H7 (cell line): ENCODE data around the gene SLC2A8. TPM values are rescaled to one million over a fixed set of nuclear protein-coding genes. Genes with fewer than 3 reads are reported as not detected.

Experiments used
- DNase-seq: peaks from one replicate; pipeline ENCODE4 v3.0.0; 2012
- H3K27me3 ChIP-seq: 2 replicates; pipeline ENCODE4 v1.6.0; 2011; ENCODE audit warnings: mild to moderate bottlenecking, low read length; ENCODE audit not compliant: control insufficient read depth, insufficient read depth
- H3K36me3 ChIP-seq: replicated peaks from 2 replicates; pipeline ENCODE4 v1.5.1; 2011; ENCODE audit warnings: low read length; ENCODE audit not compliant: control insufficient read depth, insufficient read depth
- H3K4me3 ChIP-seq: 2 replicates; pipeline ENCODE4 v1.5.1; 2011; ENCODE audit warnings: low read depth, mild to moderate bottlenecking, control low read depth, low read length, moderate library complexity; ENCODE audit not compliant: insufficient read depth
- total RNA-seq: library from RNA; depleted of rRNA; stranded (reverse); fragments of >200 nt; shearing (Covaris generic); gene quantifications from 2 replicates; pipeline ENCODE4 v1.2.3, GENCODE V29; 2014

SLC2A8 gene
- total RNA-seq, 1 experiment from 2014 or later: 23.3 TPM

DNA sequence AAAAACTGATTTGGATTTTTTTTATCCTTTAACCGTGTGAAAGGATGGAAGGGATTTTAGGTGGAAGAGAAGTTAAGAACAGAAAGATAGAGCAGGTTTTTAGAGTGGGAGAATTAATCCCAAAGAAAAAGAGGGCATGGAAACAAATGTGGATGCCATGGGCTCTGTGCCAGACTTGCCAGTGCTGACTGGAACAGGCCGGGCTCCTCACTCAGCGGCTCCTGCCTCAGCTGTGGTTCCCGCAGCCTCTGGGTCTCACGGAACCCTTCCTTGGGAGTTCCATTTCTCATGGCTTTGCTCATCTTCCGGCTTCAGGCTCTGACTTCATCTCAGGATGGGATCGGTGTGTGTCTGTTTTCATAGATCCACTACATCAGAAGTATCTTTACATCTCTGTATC, 30.4 kb upstream of the SLC2A8 start:
- DNase-seq: no peak
- Histone ChIP-seq H3K27me3 (no peaks in the 10 kb centered on the region), H3K36me3 (no peaks in the 10 kb centered on the region), H3K4me3 (no peak overlapping the region)

DNA sequence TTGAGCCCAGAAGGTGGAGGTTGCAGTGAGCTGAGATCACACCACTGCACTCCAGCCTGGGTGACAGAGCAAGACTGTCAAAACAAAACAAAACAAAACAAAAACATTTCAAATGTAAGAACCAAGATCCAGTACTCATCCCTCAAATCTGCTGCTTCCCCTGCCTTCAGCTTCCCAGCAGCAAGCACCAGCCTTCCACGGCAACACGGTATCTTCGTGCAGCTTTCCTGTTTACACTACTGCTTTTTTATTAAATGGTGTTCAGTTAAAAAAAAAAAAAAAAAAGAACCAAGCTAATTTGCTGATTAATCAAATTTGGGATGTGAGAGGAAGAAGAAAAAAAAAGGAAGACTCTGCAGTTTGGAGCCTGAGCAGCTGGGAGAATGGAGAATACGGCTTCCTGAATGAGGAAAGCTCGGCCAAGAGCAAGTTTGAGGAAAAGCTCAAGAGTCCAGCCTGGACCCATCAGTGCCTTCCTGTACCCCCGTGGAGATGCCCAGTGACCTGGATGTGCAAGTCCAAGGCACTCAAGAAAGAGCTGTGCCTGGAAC, 28.0 kb upstream of the SLC2A8 start:
- Histone ChIP-seq H3K4me3 (no peak overlapping the region), H3K36me3 (no peaks in the 10 kb centered on the region), H3K27me3 (no peaks in the 10 kb centered on the region)
- no peak for DNase-seq

DNA sequence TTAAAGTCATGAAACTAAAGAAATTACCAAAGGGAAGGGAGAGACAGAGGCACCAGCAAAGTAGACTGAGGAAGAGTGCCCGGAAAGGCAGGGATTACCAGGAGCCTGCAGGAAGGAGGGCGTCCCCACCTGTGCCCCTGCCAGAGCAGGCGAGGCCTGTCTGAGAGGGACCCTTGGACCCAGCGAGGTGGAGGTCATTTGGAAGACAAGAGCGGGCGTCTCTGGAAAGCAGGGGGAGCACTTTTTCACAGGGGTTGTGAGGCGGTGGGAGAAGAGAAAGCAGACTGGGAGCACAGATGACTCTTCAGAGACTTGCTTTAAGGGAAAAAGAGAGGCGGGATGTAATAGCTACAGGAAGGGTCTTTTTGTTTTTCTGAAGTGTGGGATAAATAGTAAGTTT, 27.5 kb upstream of the SLC2A8 start:
- peak; percentile 53 for DNase-seq
- no peaks in the 10 kb centered on the region for H3K27me3 ChIP-seq
- no peaks in the 10 kb centered on the region for H3K36me3 ChIP-seq
- H3K4me3 ChIP-seq: no peak overlapping the region

DNA sequence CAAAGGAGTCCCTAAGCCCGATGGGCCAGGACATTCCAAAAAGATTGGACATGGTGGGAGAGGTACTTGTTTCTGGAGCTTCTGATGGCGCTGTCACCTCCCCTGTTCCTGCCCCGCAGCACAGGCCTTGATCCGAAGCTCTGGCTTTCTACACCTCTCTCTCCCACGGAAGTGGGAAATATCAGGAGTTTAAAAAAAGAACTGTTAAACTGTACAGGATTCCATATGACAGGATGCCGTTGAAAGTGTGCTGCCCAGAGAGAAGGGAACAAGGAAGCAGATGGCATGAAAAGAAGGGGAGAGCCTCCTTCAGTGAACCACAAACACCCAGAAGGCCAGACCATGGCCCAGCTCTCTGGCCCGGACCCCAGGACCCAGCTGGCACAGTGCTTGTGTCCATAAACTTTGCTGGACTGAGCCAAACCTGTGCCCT, 26.8 kb upstream of the SLC2A8 start:
- DNase-seq: no peak
- Histone ChIP-seq H3K27me3 (no peaks in the 10 kb centered on the region), H3K36me3 (no peaks in the 10 kb centered on the region), H3K4me3 (no peak overlapping the region)

DNA sequence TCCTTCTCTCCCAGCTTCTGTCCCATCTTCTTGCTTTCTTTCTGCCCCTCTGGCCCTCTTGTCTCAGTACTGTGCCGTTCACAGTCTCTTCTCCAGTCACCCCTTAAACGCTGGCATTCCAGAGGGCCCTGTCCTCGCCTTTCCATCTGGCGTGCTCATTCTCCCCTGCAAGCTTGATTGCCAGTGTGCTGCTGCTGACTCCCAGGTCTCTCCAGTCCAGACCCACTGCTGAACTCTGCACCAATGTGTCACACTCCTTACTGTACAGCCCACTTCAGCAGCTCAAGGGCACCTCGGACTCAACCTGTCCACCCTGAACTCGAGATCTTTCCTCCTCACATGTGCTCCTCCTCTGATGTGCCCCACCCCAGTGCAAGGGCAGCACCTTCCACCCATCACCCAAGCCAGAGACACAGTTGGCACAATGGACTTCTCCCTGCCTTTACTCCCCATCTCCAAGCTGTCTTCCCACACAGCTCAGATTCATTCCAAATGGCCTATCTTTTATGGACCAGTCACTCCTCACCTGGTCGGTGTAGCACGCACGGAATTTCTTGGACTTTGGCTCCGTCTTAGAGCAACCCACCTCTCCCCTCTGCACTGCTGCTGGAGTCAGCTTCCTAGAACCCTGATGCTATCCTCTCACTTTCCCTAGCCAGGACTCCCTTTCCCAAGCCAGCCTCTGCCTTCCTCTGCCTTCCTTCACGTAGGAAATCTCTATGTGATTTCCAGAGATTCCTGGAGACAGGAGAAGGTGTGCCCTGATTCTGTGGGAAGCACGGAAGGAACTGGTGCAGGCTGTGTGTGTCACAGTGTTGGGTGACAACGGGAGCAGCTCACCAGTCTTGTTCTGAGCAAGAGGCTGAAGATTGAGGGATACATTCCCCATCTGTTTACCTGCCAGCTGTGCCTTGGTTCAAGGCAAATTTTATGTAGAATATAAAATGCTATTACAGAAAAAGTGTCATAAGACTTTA, 26.0 kb upstream of the SLC2A8 start:
- DNase-seq: no peak
- Histone ChIP-seq H3K36me3 (no peaks in the 10 kb centered on the region), H3K4me3 (no peak overlapping the region), H3K27me3 (no peaks in the 10 kb centered on the region)

DNA sequence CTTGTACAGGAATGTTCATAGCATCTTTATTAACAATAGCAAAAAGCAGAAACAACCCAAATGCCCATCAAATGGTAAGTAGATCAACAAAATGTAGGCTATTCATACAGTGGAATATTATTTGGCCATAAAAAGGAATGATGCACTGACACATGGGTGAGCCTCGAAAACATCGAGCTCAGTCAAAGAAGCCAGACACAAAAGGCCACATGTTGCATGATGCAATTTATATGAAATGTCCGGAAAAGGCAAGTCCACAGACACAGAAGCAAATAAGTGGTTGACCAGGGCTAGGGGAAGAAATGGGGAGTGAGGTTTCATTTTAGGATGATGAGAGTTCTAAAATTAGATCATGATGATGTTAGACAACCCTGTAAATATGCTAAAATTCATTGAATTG, 16.5 kb upstream of the SLC2A8 start:
- Histone ChIP-seq H3K4me3 (no peak overlapping the region), H3K36me3 (no peaks in the 10 kb centered on the region), H3K27me3 (no peaks in the 10 kb centered on the region)
- no peak for DNase-seq

DNA sequence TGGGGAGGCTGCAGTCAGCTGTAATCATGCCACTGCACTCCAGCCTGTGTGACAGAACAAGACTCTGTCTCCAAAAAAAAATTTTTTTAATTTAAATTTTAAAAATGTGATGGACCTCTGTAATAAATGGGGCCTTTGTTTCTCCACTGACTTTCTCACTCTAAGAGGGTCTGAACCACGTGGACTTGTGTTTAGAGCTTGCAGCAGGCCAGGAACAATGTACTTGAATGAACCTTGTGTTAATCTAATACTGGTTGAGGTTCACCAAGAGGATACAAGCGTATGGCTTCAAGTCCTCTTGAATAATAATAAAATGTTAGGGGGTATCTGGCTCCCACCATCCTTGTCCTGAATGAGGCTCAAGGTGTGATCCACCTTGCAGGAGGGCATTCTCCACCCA, 14.4 kb upstream of the SLC2A8 start:
- no peak overlapping the region for H3K4me3 ChIP-seq
- no peak for DNase-seq
- H3K27me3 ChIP-seq: no peaks in the 10 kb centered on the region
- H3K36me3 ChIP-seq: no peaks in the 10 kb centered on the region

DNA sequence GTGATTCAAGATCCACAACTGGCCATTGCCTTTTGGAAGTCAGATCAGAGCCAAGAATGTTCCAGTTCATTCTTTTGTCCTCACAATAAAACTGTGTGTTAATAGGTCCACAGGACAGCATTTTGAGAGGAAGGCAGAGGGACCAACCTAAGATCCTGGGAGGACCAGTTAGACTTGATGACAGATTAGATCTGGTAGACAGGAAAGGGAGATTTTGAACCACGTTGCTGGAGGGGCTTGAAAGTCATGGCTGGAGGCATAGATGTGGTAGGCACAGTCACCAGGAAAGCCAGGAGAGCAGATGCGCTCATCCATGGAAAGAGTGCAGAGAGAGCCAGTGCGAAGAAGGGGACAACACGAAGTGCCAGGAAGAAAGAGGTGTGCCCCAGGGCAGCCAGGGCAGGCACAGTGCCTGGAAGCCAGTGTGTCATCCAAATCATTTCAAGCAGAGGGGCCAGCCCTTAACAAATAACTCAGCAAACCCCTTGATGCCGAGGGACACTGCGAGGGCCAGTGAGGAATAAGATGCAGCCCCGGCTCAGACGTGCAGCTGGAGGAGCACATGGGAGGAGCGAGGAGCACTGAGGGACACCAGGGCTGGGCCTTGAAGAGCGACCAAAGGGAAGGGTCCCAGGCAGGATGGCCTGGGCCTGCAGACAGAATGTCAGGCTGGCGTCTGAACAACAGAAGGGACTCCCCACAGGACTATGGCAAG, 12.8 kb upstream of the SLC2A8 start:
- Histone ChIP-seq H3K27me3 (no peaks in the 10 kb centered on the region), H3K36me3 (no peaks in the 10 kb centered on the region), H3K4me3 (no peak overlapping the region)
- no peak for DNase-seq

DNA sequence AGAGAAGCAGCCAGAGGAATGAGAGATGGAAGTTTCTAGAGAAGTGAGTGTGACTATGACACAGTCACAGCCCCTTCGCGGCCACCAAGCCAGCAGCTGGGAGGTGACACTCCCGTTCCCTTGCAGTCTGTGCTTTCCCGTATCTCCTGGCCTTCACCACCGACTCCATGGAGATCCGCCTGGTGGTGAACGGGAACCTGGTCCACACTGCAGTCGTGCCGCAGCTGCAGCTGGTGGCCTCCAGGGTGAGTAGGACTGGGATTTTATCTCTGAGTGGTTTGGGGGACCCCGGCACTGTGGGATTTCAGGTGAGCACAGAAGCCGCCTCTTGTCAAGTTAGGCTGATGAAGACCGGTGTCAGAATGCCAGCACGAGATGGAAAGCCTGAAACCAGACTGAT, 12.1 kb upstream of the SLC2A8 start:
- Histone ChIP-seq H3K27me3 (no peaks in the 10 kb centered on the region), H3K4me3 (no peak overlapping the region), H3K36me3 (no peaks in the 10 kb centered on the region)
- peak; percentile 74 for DNase-seq

DNA sequence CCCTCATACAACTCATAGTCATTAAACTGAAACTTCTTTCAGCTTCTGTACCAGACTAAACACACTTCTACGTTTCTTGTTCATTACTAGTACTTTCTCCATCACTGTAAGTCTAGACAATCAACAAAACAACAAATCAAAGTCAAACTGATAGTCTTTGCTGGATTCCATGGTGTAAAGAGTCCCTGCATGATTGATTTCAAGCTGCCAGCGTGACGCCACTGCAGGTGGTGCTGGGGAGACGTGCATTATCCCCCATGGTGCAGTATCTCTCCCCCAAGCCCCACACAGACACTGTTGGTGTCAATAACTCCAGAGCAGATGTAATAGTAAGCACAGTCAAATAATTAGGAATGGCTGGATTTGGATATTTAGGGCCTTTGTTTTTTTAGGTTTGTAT, 10.7 kb upstream of the SLC2A8 start:
- H3K36me3 ChIP-seq: no peaks in the 10 kb centered on the region
- H3K4me3 ChIP-seq: no peak overlapping the region
- no peaks in the 10 kb centered on the region for H3K27me3 ChIP-seq
- DNase-seq: no peak

DNA sequence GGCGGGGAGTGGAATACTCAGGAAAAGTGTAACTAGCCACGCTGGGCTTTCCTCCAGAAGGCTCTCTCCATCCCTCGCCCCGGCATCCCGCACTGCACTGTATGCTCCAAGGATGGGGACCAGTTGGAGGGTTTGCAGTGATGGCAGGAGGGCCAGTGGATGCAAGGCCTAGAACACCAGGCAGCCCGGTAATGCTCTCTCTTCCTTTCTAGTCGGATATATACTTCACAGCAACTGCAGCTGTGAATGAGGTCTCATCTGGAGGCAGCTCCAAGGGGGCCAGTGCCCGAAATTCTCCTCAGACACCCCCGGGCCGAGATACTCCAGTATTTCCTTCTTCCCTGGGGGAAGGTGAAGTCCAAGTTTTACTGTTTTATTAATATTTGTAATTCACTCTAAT, 10.0 kb upstream of the SLC2A8 start:
- Histone ChIP-seq H3K27me3 (no peaks in the 10 kb centered on the region), H3K4me3 (no peak overlapping the region), H3K36me3 (no peaks in the 10 kb centered on the region)
- DNase-seq: no peak

DNA sequence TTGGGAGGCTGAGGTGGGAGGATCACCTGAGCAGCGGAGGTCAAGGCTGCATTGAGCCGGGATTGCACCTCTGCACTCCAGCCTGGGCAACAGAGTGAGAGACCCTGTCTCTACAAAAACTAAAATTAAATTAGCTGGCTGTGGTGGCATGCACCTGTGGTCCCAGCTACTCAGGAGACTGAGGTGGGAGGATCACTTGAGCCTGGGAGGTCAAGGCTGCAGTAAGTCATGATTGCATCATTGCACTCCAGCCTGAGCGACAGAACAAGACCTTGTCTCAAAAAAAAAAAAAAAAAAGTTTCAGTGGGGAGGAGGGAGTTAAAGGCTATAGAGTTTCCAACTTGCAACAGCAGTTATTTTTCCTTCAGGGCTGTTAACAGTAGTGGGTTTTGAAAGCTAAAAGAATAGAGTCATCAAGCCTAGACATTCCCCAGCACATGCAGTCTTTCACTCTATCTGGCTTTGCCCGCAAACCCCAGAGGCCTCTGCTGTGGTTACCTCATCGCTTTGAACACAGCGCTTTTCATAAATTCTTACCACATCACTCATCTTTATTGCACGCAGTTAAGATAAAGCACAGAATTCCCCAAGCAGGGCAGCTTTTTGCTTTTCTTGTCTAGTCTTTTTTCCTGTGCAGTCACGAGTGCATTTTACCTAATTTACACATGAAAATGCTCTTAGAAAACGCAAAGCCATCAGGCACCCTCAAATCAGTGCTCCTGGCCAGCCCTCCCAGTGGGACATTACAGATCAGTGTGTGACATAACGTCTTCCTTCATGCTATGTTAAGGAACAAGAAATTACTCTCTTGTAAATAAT, 8.7 kb upstream of the SLC2A8 start:
- DNase-seq: no peak
- Histone ChIP-seq H3K4me3 (no peak overlapping the region), H3K27me3 (no peaks in the 10 kb centered on the region), H3K36me3 (no peaks in the 10 kb centered on the region)

DNA sequence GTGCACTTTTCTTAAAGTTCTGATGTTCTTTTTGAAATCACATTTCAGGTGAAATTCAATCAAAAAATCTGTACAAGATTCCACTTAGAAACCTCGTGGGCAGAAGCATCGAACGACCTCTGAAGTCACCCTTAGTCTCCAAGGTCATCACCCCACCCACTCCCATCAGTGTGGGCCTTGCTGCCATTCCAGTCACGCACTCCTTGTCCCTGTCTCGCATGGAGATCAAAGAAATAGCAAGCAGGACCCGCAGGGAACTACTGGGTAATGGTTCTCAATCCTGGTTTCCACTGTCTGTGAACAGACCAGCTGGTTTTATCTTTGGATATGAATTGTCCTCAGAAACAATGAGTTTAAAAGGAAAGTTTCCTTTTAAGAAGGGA, 8.1 kb upstream of the SLC2A8 start:
- H3K27me3 ChIP-seq: no peaks in the 10 kb centered on the region
- no peak overlapping the region for H3K4me3 ChIP-seq
- no peak for DNase-seq
- no peaks in the 10 kb centered on the region for H3K36me3 ChIP-seq
